ENCODE results near the gene IL4I1.
A peak's percentile ranks its signal among the peaks of the same experiment; 100 is the strongest.

The IL4I1 gene

GRCh38 chr19:49894879-49895565 is 1.7 kb downstream of the IL4I1 start:
- DNase-seq = peak; percentile 40

- DNase-seq = no peak
These were observed 2.5 kb downstream of the IL4I1 start for GRCh38 chr19:49894011-49894664.

GRCh38 chr19:49892716-49893115 is 4.0 kb downstream of the IL4I1 start:
- DNase-seq = no peak

- no peak for DNase-seq
These were observed 5.3 kb downstream of the IL4I1 start for GRCh38 chr19:49891393-49891792.

GRCh38 chr19:49890349-49891311 is 6.1 kb downstream of the IL4I1 start:
- DNase-seq = no peak

- no peak for DNase-seq
These were observed 6.9 kb downstream of the IL4I1 start for GRCh38 chr19:49889687-49890348.

- no peak for DNase-seq
These were observed 7.5 kb downstream of the IL4I1 start for GRCh38 chr19:49889038-49889686.

- DNase-seq = no peak
These were observed 8.2 kb downstream of the IL4I1 start for GRCh38 chr19:49888510-49888824.

GRCh38 chr19:49887665-49888509 is 8.8 kb downstream of the IL4I1 start:
- no peak for DNase-seq

- DNase-seq = no peak
These were observed 9.5 kb downstream of the IL4I1 start for GRCh38 chr19:49887037-49887664.

- DNase-seq = no peak
These were observed 11.9 kb downstream of the IL4I1 start for GRCh38 chr19:49884760-49885159.

- no peak for DNase-seq
These were observed 12.6 kb downstream of the IL4I1 start for GRCh38 chr19:49884109-49884508.

GRCh38 chr19:49883094-49883493 is 13.6 kb downstream of the IL4I1 start:
- no peak for DNase-seq

GRCh38 chr19:49882643-49883042 is 14.0 kb downstream of the IL4I1 start:
- DNase-seq = no peak

- DNase-seq = no peak
These were observed 14.9 kb downstream of the IL4I1 start for GRCh38 chr19:49881672-49882394.

GRCh38 chr19:49881186-49881585 is 15.5 kb downstream of the IL4I1 start:
- DNase-seq = no peak

- DNase-seq = no peak
These were observed 16.4 kb downstream of the IL4I1 start for GRCh38 chr19:49880162-49880869.

GRCh38 chr19:49879243-49879963 is 17.3 kb downstream of the IL4I1 start:
- DNase-seq = peak; percentile 63

- DNase-seq = no peak
These were observed 18.0 kb downstream of the IL4I1 start for GRCh38 chr19:49878744-49879070.
